Effector memory CD4-positive, alpha-beta T cell (primary cell): ENCODE results near the gene MTARC2.
A peak's percentile ranks its signal among the peaks of the same experiment; 100 is the strongest.

Source experiments
- DNase-seq, 3 donors: peaks; one replicate each; pipeline ENCODE4 v3.0.0-alpha.2; 2020
- H3K27ac ChIP-seq: 2 replicates; pipeline ENCODE4 v1.7.0; 2013; ENCODE audit warnings: mild to moderate bottlenecking, low read length, moderate library complexity; ENCODE audit not compliant: insufficient read depth, poor library complexity, severe bottlenecking
- H3K27me3 ChIP-seq: replicated peaks from 2 replicates; pipeline ENCODE4 v1.7.0; 2013; ENCODE audit warnings: mild to moderate bottlenecking, low read length; ENCODE audit not compliant: insufficient read depth, control insufficient read depth, poor library complexity, severe bottlenecking
- H3K36me3 ChIP-seq: 2 replicates; pipeline ENCODE4 v1.7.0; 2013; ENCODE audit warnings: mild to moderate bottlenecking, low read length, moderate library complexity; ENCODE audit not compliant: control insufficient read depth, insufficient read depth
- H3K4me1 ChIP-seq: 2 replicates; pipeline ENCODE4 v1.7.0; 2013; ENCODE audit warnings: low read length, mild to moderate bottlenecking; ENCODE audit not compliant: control insufficient read depth, insufficient read depth, poor library complexity, severe bottlenecking
- H3K4me3 ChIP-seq: 2 replicates; pipeline ENCODE4 v1.7.0; 2013; ENCODE audit warnings: low read length, low read depth, mild to moderate bottlenecking; ENCODE audit not compliant: insufficient read depth, poor library complexity, severe bottlenecking
- H3K9me3 ChIP-seq: 2 replicates; pipeline ENCODE4 v1.7.0; 2013; ENCODE audit warnings: mild to moderate bottlenecking, low read length, moderate library complexity; ENCODE audit not compliant: control insufficient read depth

Gene MTARC2

DNA sequence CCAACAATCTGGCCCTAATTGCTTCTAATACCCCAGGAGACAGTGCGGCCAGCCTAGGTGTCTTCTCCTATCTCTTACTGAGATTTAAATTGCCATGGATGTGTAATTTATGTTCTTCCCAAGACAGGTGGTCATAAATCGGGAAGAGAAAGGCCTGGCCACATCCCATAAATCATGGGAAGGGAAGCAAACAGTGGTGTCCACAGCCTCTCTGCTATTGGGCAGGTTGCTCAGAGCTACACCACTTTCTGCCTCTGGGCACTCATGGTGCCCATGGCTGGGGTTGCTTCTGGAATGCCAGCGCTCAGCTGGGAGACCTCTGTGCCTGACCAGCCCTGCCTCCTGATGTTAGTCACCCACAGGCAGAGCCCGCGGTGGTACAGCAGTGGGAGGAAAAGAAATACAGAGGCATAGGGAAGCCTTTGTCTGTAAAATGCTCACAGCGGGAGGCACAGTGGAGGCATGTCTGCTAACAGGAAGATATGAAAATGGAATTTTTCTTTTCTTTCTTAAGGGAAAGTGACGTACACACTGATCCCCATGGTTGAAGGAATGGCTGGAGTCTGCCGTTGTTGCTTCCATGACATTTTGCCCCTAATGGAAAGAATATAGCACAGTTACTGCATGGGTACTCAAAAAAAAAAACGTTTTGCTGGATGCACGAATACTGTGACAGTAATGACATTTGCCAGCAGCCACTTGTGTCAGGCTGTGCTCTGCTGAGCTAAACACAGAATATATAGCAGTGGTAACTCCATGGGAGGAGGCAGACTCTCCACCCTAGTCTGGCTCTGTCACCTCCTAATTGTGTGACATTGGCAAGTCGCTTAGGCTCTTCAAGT, 60.4 kb downstream of the MTARC2 start:
- DNase-seq: no peak
- Histone ChIP-seq H3K27ac (no peak overlapping the region), H3K4me3 (no peak overlapping the region), H3K4me1 (no peaks in the 10 kb centered on the region), H3K27me3 (no peaks in the 10 kb centered on the region), H3K36me3 (no peaks in the 10 kb centered on the region), H3K9me3 (no peaks in the 10 kb centered on the region)

DNA sequence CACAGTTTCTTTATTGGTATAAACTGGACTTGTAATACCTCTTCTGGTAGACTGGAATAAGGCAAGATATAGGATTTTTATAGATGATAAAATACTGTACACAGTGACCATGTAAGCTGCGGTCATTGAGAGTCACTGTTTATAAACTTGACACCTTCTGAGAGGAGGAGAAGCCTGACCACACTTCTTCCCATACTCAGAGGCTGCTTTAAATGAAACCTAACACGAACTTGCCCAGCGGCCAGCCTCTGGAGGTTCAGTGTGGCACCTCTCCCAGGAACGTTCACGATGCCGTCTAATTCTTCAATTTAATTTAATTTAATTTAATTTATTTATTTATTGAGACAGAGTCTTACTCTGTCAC, 61.0 kb downstream of the MTARC2 start:
- H3K27ac ChIP-seq: no peak overlapping the region
- no peak overlapping the region for H3K4me3 ChIP-seq
- DNase-seq: no peak
- H3K27me3 ChIP-seq: no peaks in the 10 kb centered on the region
- H3K9me3 ChIP-seq: no peaks in the 10 kb centered on the region
- H3K36me3 ChIP-seq: no peaks in the 10 kb centered on the region
- H3K4me1 ChIP-seq: no peaks in the 10 kb centered on the region

DNA sequence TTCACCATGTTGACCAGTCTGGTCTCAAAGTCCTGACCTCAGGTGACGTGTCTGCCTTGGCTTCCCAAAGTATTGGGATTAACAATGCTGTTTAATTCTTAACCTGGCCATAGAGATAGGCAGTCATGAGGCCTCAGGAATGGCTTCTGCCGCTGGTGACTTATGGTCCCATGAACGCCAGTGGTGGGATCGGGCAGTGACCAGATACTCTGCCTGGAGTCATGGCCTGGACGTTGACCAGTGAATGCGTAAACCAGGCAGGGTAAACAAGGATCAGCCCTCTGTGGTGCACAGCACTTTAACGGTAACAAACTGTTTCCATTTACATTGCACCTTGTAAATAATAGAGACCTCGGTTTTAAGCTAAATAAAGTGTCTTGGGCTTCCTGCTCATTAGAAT, 61.6 kb downstream of the MTARC2 start:
- DNase-seq: no peak
- Histone ChIP-seq H3K4me3 (no peak overlapping the region), H3K27me3 (no peaks in the 10 kb centered on the region), H3K4me1 (no peaks in the 10 kb centered on the region), H3K27ac (no peak overlapping the region), H3K36me3 (no peaks in the 10 kb centered on the region), H3K9me3 (no peaks in the 10 kb centered on the region)

DNA sequence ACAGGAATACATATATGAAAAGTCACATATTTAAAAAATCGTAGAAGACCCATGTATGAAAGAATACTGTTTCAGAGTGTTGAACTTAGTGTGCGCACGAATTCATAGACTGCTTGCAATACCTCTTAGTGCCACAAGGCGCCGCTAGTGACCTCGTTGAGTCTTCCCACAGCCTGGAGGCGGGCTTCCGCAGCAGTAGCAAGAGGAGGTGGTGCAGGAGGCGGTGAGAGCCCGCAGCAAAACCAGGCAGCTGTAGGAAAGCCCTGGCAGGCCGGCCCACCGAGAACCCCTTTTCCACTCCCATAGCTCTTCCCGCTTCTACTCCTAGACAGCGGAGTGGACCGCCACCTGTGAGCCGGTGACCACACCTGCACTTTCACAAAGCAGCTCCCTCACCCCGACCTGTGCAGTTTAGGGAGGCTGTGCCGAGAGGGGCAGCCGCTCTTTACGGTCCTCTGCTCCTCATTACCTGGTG, 62.1 kb downstream of the MTARC2 start:
- no peak overlapping the region for H3K27ac ChIP-seq
- H3K36me3 ChIP-seq: no peaks in the 10 kb centered on the region
- no peaks in the 10 kb centered on the region for H3K4me1 ChIP-seq
- no peaks in the 10 kb centered on the region for H3K9me3 ChIP-seq
- peak; percentile 17 to 45 (median 18) for DNase-seq
- no peaks in the 10 kb centered on the region for H3K27me3 ChIP-seq
- H3K4me3 ChIP-seq: peak overlapping the region; percentile 34

DNA sequence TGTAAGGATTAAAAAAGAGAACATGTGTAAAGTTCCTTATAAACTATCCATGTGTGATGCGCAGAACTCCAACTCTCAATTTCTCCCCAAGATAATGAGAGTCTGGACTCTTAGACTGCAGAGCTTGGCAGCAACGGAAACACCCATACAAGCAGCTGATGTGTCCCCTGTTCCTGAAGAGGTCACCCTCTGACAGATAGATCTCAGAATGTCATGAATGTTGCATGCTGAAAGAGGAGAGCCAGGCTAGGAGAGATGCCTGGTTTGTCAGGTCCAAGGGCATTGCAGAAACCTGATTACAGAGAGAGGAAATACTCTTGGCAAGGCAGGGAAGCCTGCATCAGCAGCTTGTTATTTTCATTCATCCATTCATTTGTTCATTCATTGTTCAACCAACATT, 62.8 kb downstream of the MTARC2 start:
- H3K4me1 ChIP-seq: no peaks in the 10 kb centered on the region
- H3K4me3 ChIP-seq: no peak overlapping the region
- H3K27ac ChIP-seq: no peak overlapping the region
- no peaks in the 10 kb centered on the region for H3K9me3 ChIP-seq
- no peak for DNase-seq
- H3K27me3 ChIP-seq: no peaks in the 10 kb centered on the region
- no peaks in the 10 kb centered on the region for H3K36me3 ChIP-seq

DNA sequence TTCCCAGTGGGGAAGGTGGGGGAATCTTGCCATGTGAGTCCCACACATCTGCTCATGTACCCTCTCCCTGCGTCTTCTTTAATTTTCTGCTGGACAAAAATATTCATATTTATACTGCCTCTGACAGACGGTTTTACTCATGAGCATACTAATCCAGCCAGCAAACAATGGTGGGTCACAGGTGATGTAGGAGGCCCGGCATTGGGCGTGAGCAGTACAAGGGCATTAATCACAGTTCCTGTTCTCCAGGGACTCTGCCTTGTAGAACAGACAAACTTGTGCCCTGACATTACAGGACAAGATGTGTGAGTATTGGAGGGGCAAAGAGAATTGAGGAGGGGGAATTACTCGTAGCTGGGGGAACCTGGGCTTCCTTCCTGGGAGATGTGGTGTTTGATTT, 63.6 kb downstream of the MTARC2 start:
- H3K36me3 ChIP-seq: no peaks in the 10 kb centered on the region
- no peaks in the 10 kb centered on the region for H3K4me1 ChIP-seq
- no peak overlapping the region for H3K27ac ChIP-seq
- no peak overlapping the region for H3K4me3 ChIP-seq
- no peak for DNase-seq
- no peaks in the 10 kb centered on the region for H3K27me3 ChIP-seq
- no peaks in the 10 kb centered on the region for H3K9me3 ChIP-seq

DNA sequence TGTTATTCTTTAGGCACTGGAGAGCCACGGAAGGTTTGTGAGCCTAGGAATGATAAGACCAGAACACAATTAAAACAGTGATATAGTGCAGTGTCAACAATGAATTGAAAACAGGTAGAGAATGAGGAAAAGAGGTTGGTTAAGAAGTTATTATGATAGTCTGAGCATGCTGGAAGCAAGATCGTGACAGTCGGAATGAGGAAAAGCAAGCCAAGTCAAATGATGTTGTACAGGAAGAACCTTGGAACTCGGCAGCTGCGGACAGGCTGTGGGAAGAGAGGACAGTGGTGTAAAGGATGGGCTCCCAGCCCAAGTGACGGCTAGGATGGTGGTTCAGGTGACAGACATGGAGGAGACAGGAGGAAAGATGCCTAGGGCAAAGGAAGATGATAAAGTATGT, 64.2 kb downstream of the MTARC2 start:
- Histone ChIP-seq H3K4me1 (no peaks in the 10 kb centered on the region), H3K4me3 (no peak overlapping the region), H3K36me3 (no peaks in the 10 kb centered on the region), H3K27ac (no peak overlapping the region), H3K9me3 (no peaks in the 10 kb centered on the region), H3K27me3 (no peaks in the 10 kb centered on the region)
- DNase-seq: no peak

DNA sequence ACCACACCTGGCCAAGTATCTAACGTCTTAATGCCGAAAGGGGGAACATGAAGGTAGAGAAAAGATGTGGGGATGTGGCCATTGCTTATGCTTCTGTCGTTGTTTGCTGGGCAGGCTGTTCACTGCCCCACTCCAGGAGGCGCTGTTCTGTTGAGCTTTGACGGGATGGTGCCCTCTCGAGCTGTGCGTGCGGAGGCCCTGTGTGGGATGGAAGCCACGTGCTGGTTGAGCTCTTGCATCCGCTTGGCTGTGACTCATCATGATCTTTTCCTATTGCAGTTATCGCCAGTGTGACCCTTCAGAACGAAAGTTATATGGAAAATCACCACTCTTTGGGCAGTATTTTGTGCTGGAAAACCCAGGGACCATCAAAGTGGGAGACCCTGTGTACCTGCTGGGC, 64.9 kb downstream of the MTARC2 start:
- no peak overlapping the region for H3K27ac ChIP-seq
- H3K4me3 ChIP-seq: no peak overlapping the region
- H3K27me3 ChIP-seq: no peaks in the 10 kb centered on the region
- no peaks in the 10 kb centered on the region for H3K9me3 ChIP-seq
- H3K36me3 ChIP-seq: no peaks in the 10 kb centered on the region
- DNase-seq: no peak
- H3K4me1 ChIP-seq: no peaks in the 10 kb centered on the region

DNA sequence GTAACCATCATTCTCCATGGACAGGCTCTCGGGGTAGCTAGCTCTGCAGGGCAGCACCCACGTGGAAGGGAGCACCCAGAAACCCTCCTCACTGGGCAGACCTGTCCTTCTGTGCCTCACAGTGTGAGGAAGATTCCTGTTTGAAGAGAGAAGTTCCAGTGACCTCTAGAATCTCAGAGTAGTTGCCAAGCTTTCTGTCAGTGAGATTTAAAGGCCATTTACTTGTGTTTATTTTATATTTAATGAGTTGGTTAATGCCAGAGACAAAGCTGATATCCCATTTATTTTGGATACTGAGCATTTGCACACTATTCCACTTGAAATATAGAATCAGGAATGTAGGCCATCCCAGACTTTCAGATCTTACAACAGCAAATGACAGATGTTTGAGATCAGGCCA, 67.3 kb downstream of the MTARC2 start:
- H3K36me3 ChIP-seq: no peaks in the 10 kb centered on the region
- H3K27ac ChIP-seq: no peak overlapping the region
- no peaks in the 10 kb centered on the region for H3K27me3 ChIP-seq

DNA sequence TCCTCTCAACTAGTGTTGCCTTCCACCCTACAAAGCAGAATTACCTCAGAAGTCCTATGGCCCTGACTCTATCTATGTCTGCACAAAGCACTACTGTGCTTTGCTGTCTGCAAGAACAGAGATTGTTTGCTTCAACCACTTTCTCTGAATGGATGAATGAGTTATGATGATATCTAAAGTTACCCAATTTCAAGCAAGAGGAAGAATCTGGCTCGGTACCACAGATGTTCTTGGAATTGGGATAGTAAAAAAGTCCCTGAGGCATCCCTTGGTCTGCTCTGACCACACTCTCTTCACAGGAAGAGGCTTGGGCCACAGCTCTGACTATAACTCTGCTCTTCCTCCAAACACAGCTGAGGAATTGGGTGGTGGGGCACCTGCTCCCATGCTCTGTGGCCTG, 69.8 kb downstream of the MTARC2 start:
- Histone ChIP-seq H3K27me3 (no peaks in the 10 kb centered on the region), H3K9me3 (no peaks in the 10 kb centered on the region), H3K36me3 (no peaks in the 10 kb centered on the region), H3K4me1 (no peaks in the 10 kb centered on the region), H3K27ac (no peak overlapping the region), H3K4me3 (no peak overlapping the region)
- no peak for DNase-seq

More for the DNA sequence above, 67.3 kb downstream of the MTARC2 start:
- Histone ChIP-seq H3K4me3 (no peak overlapping the region), H3K4me1 (no peaks in the 10 kb centered on the region), H3K9me3 (no peaks in the 10 kb centered on the region)
- DNase-seq: no peak
